ENCODE measurements around the gene COL6A1. TPM values are rescaled to one million over a fixed set of nuclear protein-coding genes. Genes with fewer than 3 reads are reported as not detected.

Gene COL6A1
- total and polyA plus RNA-seq, 4 donors = 16.9 to 82.0 (median 35.7) TPM

- no peak for TF ChIP-seq SP1 (IDR thresholded peaks at IDR 0.05)
- no peak for TF ChIP-seq RAD21 (IDR thresholded peaks at IDR 0.05)
- TF ChIP-seq FOXA2 (IDR thresholded peaks at IDR 0.05) = no peak
- no peak for TF ChIP-seq ZBTB33 (IDR thresholded peaks at IDR 0.05)
- TF ChIP-seq HNF4A (conservative IDR thresholded peaks at IDR 0.05) = no peak
- no peak for TF ChIP-seq GABPA (IDR thresholded peaks at IDR 0.05 in 1 of 2, conservative IDR thresholded peaks at IDR 0.05 in 1 of 2)
- no peak for TF ChIP-seq JUND (IDR thresholded peaks at IDR 0.05)
- TF ChIP-seq EGR1 (IDR thresholded peaks at IDR 0.05; ENCODE audit: low read depth in 2 of 2) = no peak
- TF ChIP-seq YY1 (IDR thresholded peaks at IDR 0.05) = no peak
- no peak for TF ChIP-seq TAF1 (conservative IDR thresholded peaks at IDR 0.05)
- no peak for TF ChIP-seq CTCF (IDR thresholded peaks at IDR 0.05; ENCODE audit: low read depth, low read length, missing input control)
- TF ChIP-seq FOXA1 (IDR thresholded peaks at IDR 0.05) = no peak
- no peak for TF ChIP-seq NR2F2 (IDR thresholded peaks at IDR 0.05)
- TF ChIP-seq, protein P1, sequence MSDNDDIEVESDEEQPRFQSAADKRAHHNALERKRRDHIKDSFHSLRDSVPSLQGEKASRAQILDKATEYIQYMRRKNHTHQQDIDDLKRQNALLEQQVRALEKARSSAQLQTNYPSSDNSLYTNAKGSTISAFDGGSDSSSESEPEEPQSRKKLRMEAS (IDR thresholded peaks at IDR 0.05) = no peak
- TF ChIP-seq REST (IDR thresholded peaks at IDR 0.05) = no peak
- TF ChIP-seq HNF4G (IDR thresholded peaks at IDR 0.05) = no peak
- DNase-seq (ENCODE audit: low spot score) = no peak
- Histone ChIP-seq H3K9me3 (ENCODE audit: control insufficient read depth in 4 of 4, low read length in 3 of 4) (no peaks in the 10 kb centered on the region), H3K27me3 (ENCODE audit: control insufficient read depth in 4 of 4, insufficient read depth in 4 of 4, low read length in 3 of 4) (no peaks in the 10 kb centered on the region), H3K9ac (ENCODE audit: low read depth in 1 of 2, low read length in 2 of 2) (no peak overlapping the region), H3K4me1 (ENCODE audit: control insufficient read depth in 4 of 4, insufficient read depth in 4 of 4, low read length in 3 of 4) (no peaks in the 10 kb centered on the region), H3K4me3 (ENCODE audit: low read depth in 1 of 3, low read length in 3 of 3) (no peak overlapping the region), H3K27ac (ENCODE audit: low read depth in 1 of 2, low read length in 2 of 2) (no peak overlapping the region), H3K36me3 (ENCODE audit: control insufficient read depth in 4 of 4, insufficient read depth in 3 of 4, low read depth in 1 of 4, low read length in 3 of 4) (no peaks in the 10 kb centered on the region)
- WGBS = 85% methylated on average over 4 of the region's 4 CpGs
These were observed 24.0 kb upstream of the COL6A1 start for GRCh38 chr21:45957551-45957950.

DNA sequence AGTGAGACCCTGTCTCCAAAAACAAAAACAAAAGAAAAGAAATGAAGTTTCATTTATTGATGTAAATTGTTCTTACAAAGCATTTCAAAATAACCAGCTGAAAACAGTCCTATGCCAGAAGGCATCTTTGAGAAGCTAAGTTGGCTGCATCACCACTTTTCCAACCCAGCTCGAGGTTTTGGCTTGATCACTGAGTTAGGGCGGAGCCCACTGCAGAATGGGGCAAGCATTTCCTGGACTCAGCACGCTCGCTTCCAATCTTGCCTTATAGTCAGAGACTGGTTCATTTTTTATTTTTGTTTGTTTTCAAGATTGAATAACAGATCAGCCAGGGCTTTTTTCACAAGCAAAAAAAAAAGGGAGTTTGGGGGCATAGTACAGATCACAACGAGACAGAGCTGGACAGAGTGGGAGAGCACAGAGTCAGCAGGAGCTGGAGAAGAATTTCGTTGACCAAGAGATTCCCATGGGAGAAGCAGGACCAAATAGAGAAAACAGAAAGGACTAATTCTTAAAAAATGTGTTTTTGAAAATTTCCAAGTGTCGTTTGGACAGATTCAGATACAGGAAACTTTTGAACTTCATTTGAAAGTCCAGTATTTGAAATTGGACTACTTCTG, 23.5 kb upstream of the COL6A1 start:
- Histone ChIP-seq H3K9ac (ENCODE audit: low read depth in 1 of 2, low read length in 2 of 2) (no peak overlapping the region), H3K9me3 (ENCODE audit: control insufficient read depth in 4 of 4, low read length in 3 of 4) (no peaks in the 10 kb centered on the region), H3K27me3 (ENCODE audit: control insufficient read depth in 4 of 4, insufficient read depth in 4 of 4, low read length in 3 of 4) (no peaks in the 10 kb centered on the region), H3K4me3 (ENCODE audit: low read depth in 1 of 3, low read length in 3 of 3) (no peak overlapping the region), H3K27ac (ENCODE audit: low read depth in 1 of 2, low read length in 2 of 2) (no peak overlapping the region), H3K4me1 (ENCODE audit: control insufficient read depth in 4 of 4, insufficient read depth in 4 of 4, low read length in 3 of 4) (no peaks in the 10 kb centered on the region), H3K36me3 (ENCODE audit: control insufficient read depth in 4 of 4, insufficient read depth in 3 of 4, low read depth in 1 of 4, low read length in 3 of 4) (no peaks in the 10 kb centered on the region)
- WGBS = 49% methylated on average over 7 of the region's 7 CpGs
- TF ChIP-seq RXRA (IDR thresholded peaks at IDR 0.05) (no peak), ZBTB33 (IDR thresholded peaks at IDR 0.05) (no peak), RAD21 (IDR thresholded peaks at IDR 0.05) (no peak), JUND (IDR thresholded peaks at IDR 0.05) (no peak), ATF3 (IDR thresholded peaks at IDR 0.05) (no peak)
- TF ChIP-seq, protein P1 (IDR thresholded peaks at IDR 0.05) = no peak
- DNase-seq (ENCODE audit: low spot score) = no peak
